ENCODE measurements around the gene GXYLT2. TPM values are rescaled to one million over a fixed set of nuclear protein-coding genes. Genes with fewer than 3 reads are reported as not detected.

The GXYLT2 gene
- polyA plus RNA-seq, 3 donors: 0.04 TPM; not detected in 2

- H3K4me1 Mint-ChIP-seq: peaks cover 38% of the 10 kb centered on the region
- H3K27me3 ChIP-seq (ENCODE audit: control insufficient read depth in 2 of 2, insufficient read depth in 2 of 2, low read length in 2 of 2): peaks cover 31 to 42% of the 10 kb centered on the region in 2 donors
Measured at GRCh38 chr3:72889310-72890165, 1.7 kb downstream of the GXYLT2 start.

More at GRCh38 chr3:72889310-72890165, 1.7 kb downstream of the GXYLT2 start:
- no peaks in the 10 kb centered on the region for H3K79me2 ChIP-seq (ENCODE audit: insufficient read depth, low read length)
- peaks cover 37 to 49% (median 43%) of the 10 kb centered on the region in 3 donors for H3K27me3 Mint-ChIP-seq (ENCODE audit: low read depth in 3 of 3)
- H3K9me3 Mint-ChIP-seq: peaks cover 0 to 9% (median 2%) of the 10 kb centered on the region in 7 donors
- no peak overlapping the region for H3K27ac Mint-ChIP-seq
- peak overlapping the region in 1 of 2 donors; percentile 87 for H3K4me3 Mint-ChIP-seq
- peaks cover 16 to 28% of the 10 kb centered on the region in 2 donors for H3K4me1 ChIP-seq (ENCODE audit: control insufficient read depth in 1 of 2, insufficient read depth in 2 of 2, low read length in 2 of 2)
- WGBS (ENCODE audit: insufficient coverage): 87% methylated on average over 2 of the region's 13 CpGs
- peaks cover 0 to 5% of the 10 kb centered on the region in 2 donors for H3K9me3 ChIP-seq (replicated peaks in 1 of 2; ENCODE audit: control insufficient read depth in 1 of 2, insufficient read depth in 1 of 2, low read length in 2 of 2)
- H4K20me1 ChIP-seq (ENCODE audit: insufficient read depth, low read length): no peaks in the 10 kb centered on the region
- no peak overlapping the region for H3K4me2 ChIP-seq (replicated peaks; ENCODE audit: extremely low read depth, low read length, poor library complexity, severe bottlenecking)
- H3K27ac ChIP-seq (ENCODE audit: low read depth in 1 of 2, low read length in 2 of 2): no peak overlapping the region
- no peak overlapping the region for H3K4me3 ChIP-seq (replicated peaks in 1 of 3; ENCODE audit: low read depth in 2 of 3, low read length in 3 of 3)
- no peaks in the 10 kb centered on the region for H3K36me3 ChIP-seq (replicated peaks in 1 of 2; ENCODE audit: control insufficient read depth in 1 of 2, insufficient read depth in 2 of 2, low read length in 2 of 2)
- no peak overlapping the region for H2AFZ ChIP-seq (ENCODE audit: insufficient read depth, low read depth, low read length, poor library complexity, severe bottlenecking)
- H3K36me3 Mint-ChIP-seq: peaks cover 0 to 5% of the 10 kb centered on the region in 2 donors
- no peak for TF ChIP-seq CTCF (IDR thresholded peaks at IDR 0.05)
- H3K9ac ChIP-seq (ENCODE audit: insufficient read depth, low read length, poor library complexity, severe bottlenecking): no peak overlapping the region
- DNase-seq: no peak
- intact Hi-C loops (cut with micrococcal nuclease): no loop called here

All from CD14-positive monocyte (primary cell).